Measurements from ENCODE around the gene MFAP5. TPM values are rescaled to one million over a fixed set of nuclear protein-coding genes. Genes with fewer than 3 reads are reported as not detected.
A peak's percentile ranks its signal among the peaks of the same experiment; 100 is the strongest.
"Not testable (repeated sequence)": the region's sequence is repeated elsewhere in the genome, so short reads cannot be mapped to it uniquely, and the experiment has no call there.

MFAP5 gene
- total and polyA plus RNA-seq, 12 donors = 12.3 to 53.0 (median 25.2) TPM

GRCh38 chr12:8638951-8639350 lies 23.7 kb downstream of the MFAP5 start:
- Histone ChIP-seq H3K36me3 (no peaks in the 10 kb centered on the region), H3K9me3 (no peaks in the 10 kb centered on the region), H3K4me3 (no peak overlapping the region), H3K4me1 (no peaks in the 10 kb centered on the region), H3K27me3 (peaks cover 0 to 13% (median 0%) of the 10 kb centered on the region in 7 donors), H3K27ac (no peak overlapping the region)
- no peak for TF ChIP-seq CTCF (IDR thresholded peaks at IDR 0.05)
- intact Hi-C loops (cut with DNase I) = no loop called here
- WGBS, 2 donors = 87% methylated on average over 4 of the region's 4 CpGs
- no peak for ATAC-seq
- DNase-seq = no peak

- Histone ChIP-seq H3K9me3 (no peaks in the 10 kb centered on the region), H3K4me3 (no peak overlapping the region), H3K27me3 (peaks cover 0 to 13% (median 0%) of the 10 kb centered on the region in 7 donors), H3K36me3 (no peaks in the 10 kb centered on the region), H3K27ac (no peak overlapping the region), H3K4me1 (no peaks in the 10 kb centered on the region)
- peak in 1 of 8 donors; percentile 7 for ATAC-seq
- intact Hi-C loops (cut with DNase I) = no loop called here
- no peak for DNase-seq
- WGBS, 2 donors = 82 to 89% methylated on average over 4 of the region's 4 CpGs
- no peak for TF ChIP-seq CTCF (IDR thresholded peaks at IDR 0.05)
These were observed 25.0 kb downstream of the MFAP5 start for GRCh38 chr12:8637666-8638065.

GRCh38 chr12:8637244-8637643 lies 25.4 kb downstream of the MFAP5 start:
- no peak overlapping the region for H3K27ac ChIP-seq
- no peaks in the 10 kb centered on the region for H3K4me1 ChIP-seq
- H3K27me3 ChIP-seq = peaks cover 0 to 13% (median 0%) of the 10 kb centered on the region in 7 donors
- H3K36me3 ChIP-seq = no peaks in the 10 kb centered on the region
- 96% methylated on average over 7 of the region's 7 CpGs for WGBS, 2 donors
- no peak for ATAC-seq
- H3K9me3 ChIP-seq = no peaks in the 10 kb centered on the region
- DNase-seq = no peak
- TF ChIP-seq CTCF (IDR thresholded peaks at IDR 0.05) = no peak
- H3K4me3 ChIP-seq = no peak overlapping the region
- intact Hi-C loops (cut with DNase I) = no loop called here

- no peak for ATAC-seq
- Histone ChIP-seq H3K36me3 (no peaks in the 10 kb centered on the region), H3K4me1 (no peaks in the 10 kb centered on the region), H3K4me3 (no peak overlapping the region), H3K27me3 (peaks cover 0 to 12% (median 0%) of the 10 kb centered on the region in 7 donors), H3K27ac (no peak overlapping the region), H3K9me3 (no peaks in the 10 kb centered on the region)
- TF ChIP-seq CTCF (IDR thresholded peaks at IDR 0.05) = no peak
- DNase-seq = no peak
- intact Hi-C loops (cut with DNase I) = no loop called here
- WGBS, 2 donors = 37 to 40% methylated on average over 5 of the region's 5 CpGs
These were observed 26.0 kb downstream of the MFAP5 start for GRCh38 chr12:8636581-8636980.

GRCh38 chr12:8636007-8636346 lies 26.6 kb downstream of the MFAP5 start:
- H3K9me3 ChIP-seq; H3K4me3 ChIP-seq; H3K4me1 ChIP-seq; H3K36me3 ChIP-seq; H3K27me3 ChIP-seq; H3K27ac ChIP-seq; intact Hi-C loops (cut with DNase I); ATAC-seq; DNase-seq: not testable (repeated sequence)
- 32 to 40% methylated on average over 8 of the region's 8 CpGs for WGBS, 2 donors

- H3K4me3 ChIP-seq; H3K27ac ChIP-seq; ATAC-seq; H3K4me1 ChIP-seq; intact Hi-C loops (cut with DNase I); H3K9me3 ChIP-seq; H3K27me3 ChIP-seq; H3K36me3 ChIP-seq; DNase-seq: not testable (repeated sequence)
- 48 to 69% methylated on average over 9 of the region's 9 CpGs for WGBS, 2 donors
These were observed 27.2 kb downstream of the MFAP5 start for GRCh38 chr12:8635342-8636006.
